Thymus (tissue), 11 donors: Measurements from ENCODE around the gene KCTD17. TPM values are rescaled to one million over a fixed set of nuclear protein-coding genes. Genes with fewer than 3 reads are reported as not detected.

Source experiments
- DNase-seq, 9 donors: peaks; one replicate each; pipeline ENCODE4 v3.0.0-alpha.2; 2013; ENCODE audit warnings: low spot score in 9 of 9, low read depth in 6 of 9, missing footprints in 1 of 9
- H3K27ac ChIP-seq, 2 donors: one replicate each; pipeline ENCODE4 v1.5.1; 2013; ENCODE audit warnings: control low read depth in 1 of 2, low read depth in 1 of 2, low read length in 1 of 2, mild to moderate bottlenecking in 1 of 2, moderate library complexity in 1 of 2
- H3K27me3 ChIP-seq, 2 donors: one replicate each; pipeline ENCODE4 v1.5.1; 2013; ENCODE audit warnings: low read length in 1 of 2; ENCODE audit not compliant: control insufficient read depth in 2 of 2, insufficient read depth in 1 of 2
- H3K36me3 ChIP-seq, 2 donors: one replicate each; pipeline ENCODE4 v1.5.1; 2013; ENCODE audit warnings: low read length in 1 of 2, mild to moderate bottlenecking in 1 of 2, moderate library complexity in 1 of 2; ENCODE audit not compliant: control insufficient read depth in 2 of 2, insufficient read depth in 2 of 2
- H3K4me1 ChIP-seq, 2 donors: one replicate each; pipeline ENCODE4 v1.5.1; 2013; ENCODE audit warnings: low read length in 2 of 2; ENCODE audit not compliant: control insufficient read depth in 2 of 2, insufficient read depth in 2 of 2
- H3K4me3 ChIP-seq, 2 donors: one replicate each; pipeline ENCODE4 v1.5.1; 2013; ENCODE audit warnings: low read length in 2 of 2, control low read depth in 1 of 2, mild to moderate bottlenecking in 1 of 2
- H3K9me3 ChIP-seq, 2 donors: one replicate each; pipeline ENCODE4 v1.5.1; 2013; ENCODE audit warnings: low read length in 1 of 2, mild to moderate bottlenecking in 1 of 2; ENCODE audit not compliant: control insufficient read depth in 2 of 2, insufficient read depth in 1 of 2
- WGBS: extraction: QIAGEN DNeasy Blood & Tissue Kit; methylation state at CpG from one replicate; pipeline ENCODE4 v1.1.7; 2013; 5-methylcytosine and 5-hydroxymethylcytosine counted together
- polyA plus RNA-seq: library from polyadenylated mRNA; stranded (reverse); fragments of 200-250 nt; gene quantifications from one replicate; pipeline ENCODE4 v1.2.3, GENCODE V29; 2013
- total RNA-seq: library from RNA; stranded (reverse); fragments of 120-200 nt; gene quantifications from one replicate; pipeline ENCODE4 v1.2.4, GENCODE V29; 2013
- donor health status: healthy.

The KCTD17 gene
- total and polyA plus RNA-seq, 2 donors = 10.5 to 25.2 TPM

GRCh38 chr22:37018086-37018814 lies 33.3 kb upstream of the KCTD17 start:
- 91% methylated on average over 45 of the region's 45 CpGs for WGBS
- Histone ChIP-seq H3K9me3 (no peaks in the 10 kb centered on the region), H3K4me1 (peaks cover 12 to 16% of the 10 kb centered on the region in 2 donors), H3K27me3 (peaks cover 0 to 30% of the 10 kb centered on the region in 2 donors), H3K36me3 (no peaks in the 10 kb centered on the region), H3K27ac (no peak overlapping the region), H3K4me3 (peak overlapping the region; percentile 33 to 58)
- DNase-seq = no peak

GRCh38 chr22:37018815-37019308 lies 32.7 kb upstream of the KCTD17 start:
- no peak for DNase-seq
- H3K4me3 ChIP-seq = peak overlapping the region; percentile 33 to 58
- no peaks in the 10 kb centered on the region for H3K9me3 ChIP-seq
- H3K4me1 ChIP-seq = peaks cover 12 to 16% of the 10 kb centered on the region in 2 donors
- peak overlapping the region in 1 of 2 donors; percentile 15 for H3K27ac ChIP-seq
- WGBS = 11% methylated on average over 35 of the region's 35 CpGs
- H3K36me3 ChIP-seq = no peaks in the 10 kb centered on the region
- peaks cover 0 to 30% of the 10 kb centered on the region in 2 donors for H3K27me3 ChIP-seq

DNA sequence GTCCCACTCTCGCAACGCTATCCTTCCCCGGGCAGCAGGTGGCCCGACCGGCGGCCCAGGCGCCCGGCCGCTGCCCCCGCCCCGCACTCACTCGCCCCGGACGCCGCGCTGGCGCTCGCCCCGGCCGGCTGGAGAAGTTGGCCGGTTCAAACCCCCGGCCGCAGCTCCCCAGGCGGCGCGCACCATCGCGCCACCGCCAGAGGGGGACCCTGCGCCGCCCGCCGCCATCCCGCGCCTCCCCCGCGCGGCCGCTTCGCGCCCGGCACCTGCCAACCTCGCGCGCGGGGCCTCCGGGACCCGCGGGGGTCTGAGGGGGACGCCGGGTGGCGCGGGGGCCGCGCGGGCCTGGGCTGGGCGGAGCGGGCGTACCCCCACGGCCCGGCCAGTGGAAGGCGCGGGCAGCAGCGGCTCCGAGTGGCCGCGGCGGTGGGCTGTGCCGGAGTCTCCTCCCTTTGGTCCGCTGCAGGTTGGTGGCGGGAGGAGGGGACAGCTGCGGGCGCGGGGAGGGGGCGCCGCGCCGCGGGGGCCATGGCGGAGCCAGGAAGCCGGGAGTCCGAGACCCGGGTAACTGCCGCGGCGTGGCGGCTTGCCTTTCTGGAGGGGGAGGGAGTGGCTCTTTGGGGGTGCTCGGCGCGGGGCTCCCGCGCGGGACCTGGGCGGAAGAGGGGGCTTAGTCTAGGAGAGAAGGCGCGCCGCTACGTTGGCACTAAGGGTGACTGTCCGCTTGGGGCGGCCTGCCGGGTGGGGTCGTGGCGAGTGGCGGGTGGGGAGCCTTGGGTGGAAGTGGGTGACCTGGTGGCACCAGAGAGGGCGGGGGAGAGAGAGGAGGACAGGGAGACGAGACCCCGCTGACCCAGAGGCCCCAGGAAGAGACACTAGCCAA lies 32.0 kb upstream of the KCTD17 start, which contains the start of the genes MPST and TST:
MPST (plus strand) TSS at position 434 of the 883 bp plus-strand sequence; CDS start at position 529, 95 bp downstream.
TST (minus strand) TSS at position 139 of the 883 bp plus-strand sequence. CDS start 715 bp downstream, outside the sequence.
- H3K27me3 ChIP-seq = peaks cover 0 to 30% of the 10 kb centered on the region in 2 donors
- peak within 1 kb of the TSS; percentile 55 to 58 for H3K4me3 ChIP-seq
- H3K4me1 ChIP-seq = peaks cover 12 to 16% of the 10 kb centered on the region in 2 donors
- DNase-seq = peak in 4 of 9 donors; percentile 4 to 38 (median 26)
- WGBS = 1% methylated on average over 103 of the region's 107 CpGs
- peaks cover 0 to 2% of the 10 kb centered on the region in 2 donors for H3K36me3 ChIP-seq
- H3K27ac ChIP-seq = peak within 1 kb of the TSS in 1 of 2 donors; percentile 40
- H3K9me3 ChIP-seq = no peaks in the 10 kb centered on the region

GRCh38 chr22:37020192-37020479 lies 31.4 kb upstream of the KCTD17 start:
- Histone ChIP-seq H3K4me3 (peak overlapping the region; percentile 55 to 58), H3K4me1 (peaks cover 12 to 16% of the 10 kb centered on the region in 2 donors), H3K9me3 (no peaks in the 10 kb centered on the region), H3K27ac (peak overlapping the region in 1 of 2 donors; percentile 40), H3K36me3 (peaks cover 0 to 3% of the 10 kb centered on the region in 2 donors), H3K27me3 (peaks cover 0 to 30% of the 10 kb centered on the region in 2 donors)
- WGBS = 5% methylated on average over 5 of the region's 5 CpGs
- DNase-seq = peak in 1 of 9 donors; percentile 24

- H3K9me3 ChIP-seq = no peaks in the 10 kb centered on the region
- peaks cover 0 to 30% of the 10 kb centered on the region in 2 donors for H3K27me3 ChIP-seq
- 96% methylated on average over 5 of the region's 5 CpGs for WGBS
- H3K27ac ChIP-seq = no peak overlapping the region
- no peak overlapping the region for H3K4me3 ChIP-seq
- H3K4me1 ChIP-seq = peaks cover 12 to 16% of the 10 kb centered on the region in 2 donors
- no peak for DNase-seq
- peaks cover 0 to 3% of the 10 kb centered on the region in 2 donors for H3K36me3 ChIP-seq
Measured at GRCh38 chr22:37021041-37021440, 30.5 kb upstream of the KCTD17 start.

DNA sequence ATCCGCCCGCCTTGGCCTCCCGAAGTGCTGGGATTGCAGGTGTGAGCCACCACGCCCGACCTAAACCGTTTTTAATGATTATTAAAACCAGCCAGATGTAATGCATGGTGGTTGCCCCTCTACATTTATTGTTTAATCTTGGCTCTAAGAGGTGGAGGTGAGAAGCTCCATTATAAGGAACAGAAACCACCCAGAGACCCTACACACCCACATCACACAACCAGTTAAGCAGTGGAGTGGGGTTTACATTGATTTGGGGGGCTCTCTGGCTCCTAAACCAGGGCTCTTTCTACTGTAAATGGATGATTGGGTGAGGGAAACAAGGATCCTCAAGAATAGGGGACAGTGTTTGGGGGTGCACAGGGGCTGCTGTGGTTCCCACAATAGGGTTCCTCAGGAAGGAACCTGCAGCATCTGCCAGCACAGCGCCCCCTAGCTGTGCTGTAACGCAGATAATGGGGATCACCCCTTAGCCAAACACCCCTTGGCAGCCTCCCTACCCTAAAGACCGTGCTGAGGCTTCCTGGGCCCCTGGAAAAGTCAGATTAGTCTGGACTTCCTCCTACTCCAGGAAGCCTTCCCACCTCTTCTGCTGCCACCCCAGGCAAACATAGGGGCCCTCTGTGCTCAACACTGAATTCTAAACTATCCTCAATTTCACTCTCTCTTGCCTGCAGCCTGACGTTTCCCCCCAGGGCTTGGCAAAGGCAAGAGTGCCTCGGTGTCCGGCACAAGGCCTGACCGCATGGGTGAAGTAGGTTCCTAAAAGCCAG lies 29.6 kb upstream of the KCTD17 start:
- H3K4me3 ChIP-seq = no peak overlapping the region
- H3K4me1 ChIP-seq = peaks cover 12 to 16% of the 10 kb centered on the region in 2 donors
- peaks cover 0 to 30% of the 10 kb centered on the region in 2 donors for H3K27me3 ChIP-seq
- 78% methylated on average over 13 of the region's 13 CpGs for WGBS
- H3K36me3 ChIP-seq = peaks cover 0 to 3% of the 10 kb centered on the region in 2 donors
- peak in 5 of 9 donors; percentile 14 to 59 (median 45) for DNase-seq
- no peak overlapping the region for H3K27ac ChIP-seq
- H3K9me3 ChIP-seq = no peaks in the 10 kb centered on the region

- peaks cover 12 to 16% of the 10 kb centered on the region in 2 donors for H3K4me1 ChIP-seq
- no peak overlapping the region for H3K4me3 ChIP-seq
- no peaks in the 10 kb centered on the region for H3K9me3 ChIP-seq
- H3K36me3 ChIP-seq = peaks cover 0 to 3% of the 10 kb centered on the region in 2 donors
- no peak for DNase-seq
- H3K27me3 ChIP-seq = peaks cover 0 to 26% of the 10 kb centered on the region in 2 donors
- 92% methylated on average over 16 of the region's 16 CpGs for WGBS
- H3K27ac ChIP-seq = no peak overlapping the region
Measured at GRCh38 chr22:37022483-37023337, 28.8 kb upstream of the KCTD17 start.
